ENCODE data around the gene KRI1.
"Not testable (repeated sequence)": the region's sequence is repeated elsewhere in the genome, so short reads cannot be mapped to it uniquely, and the experiment has no call there.

The KRI1 gene

GRCh38 chr19:10552510-10553053, 13.2 kb downstream of the KRI1 start:
- Histone ChIP-seq H3K4me1 (no peaks in the 10 kb centered on the region), H3K36me3 (peaks cover 84% of the 10 kb centered on the region), H3K9me3 (no peaks in the 10 kb centered on the region), H3K27me3 (no peaks in the 10 kb centered on the region), H3K4me3 (ENCODE audit: low read depth, low read length) (no peak overlapping the region)
- DNase-seq = peak; percentile 70
- TF ChIP-seq CTCF (IDR thresholded peaks at IDR 0.05; ENCODE audit: low read depth, low read length) = no peak

- DNase-seq = peak; percentile 35
- H3K27me3 ChIP-seq = no peaks in the 10 kb centered on the region
- H3K9me3 ChIP-seq = no peaks in the 10 kb centered on the region
- peak; percentile 29; the same call in 1 of the 2 replicates for TF ChIP-seq CTCF (IDR thresholded peaks at IDR 0.05; ENCODE audit: low read depth, low read length)
- no peaks in the 10 kb centered on the region for H3K4me1 ChIP-seq
- H3K36me3 ChIP-seq = peaks cover 81% of the 10 kb centered on the region
- no peak overlapping the region for H3K4me3 ChIP-seq (ENCODE audit: low read depth, low read length)
Measured at GRCh38 chr19:10551698-10552301, 14.0 kb downstream of the KRI1 start.

GRCh38 chr19:10551006-10551405, 14.8 kb downstream of the KRI1 start:
- H3K9me3 ChIP-seq; H3K27me3 ChIP-seq; H3K4me1 ChIP-seq; DNase-seq; H3K4me3 ChIP-seq (ENCODE audit: low read depth, low read length): not testable (repeated sequence)
- H3K36me3 ChIP-seq = peaks cover 74% of the 10 kb centered on the region

GRCh38 chr19:10550336-10550735, 15.5 kb downstream of the KRI1 start:
- Histone ChIP-seq H3K9me3 (no peaks in the 10 kb centered on the region), H3K36me3 (peaks cover 69% of the 10 kb centered on the region), H3K27me3 (no peaks in the 10 kb centered on the region), H3K4me3 (ENCODE audit: low read depth, low read length) (no peak overlapping the region), H3K4me1 (no peaks in the 10 kb centered on the region)
- no peak for TF ChIP-seq CTCF (IDR thresholded peaks at IDR 0.05; ENCODE audit: low read depth, low read length)
- no peak for DNase-seq

GRCh38 chr19:10549733-10550132, 16.1 kb downstream of the KRI1 start:
- Histone ChIP-seq H3K4me1 (no peaks in the 10 kb centered on the region), H3K27me3 (no peaks in the 10 kb centered on the region), H3K9me3 (no peaks in the 10 kb centered on the region), H3K36me3 (peaks cover 66% of the 10 kb centered on the region), H3K4me3 (ENCODE audit: low read depth, low read length) (no peak overlapping the region)
- TF ChIP-seq CTCF (IDR thresholded peaks at IDR 0.05; ENCODE audit: low read depth, low read length) = no peak
- no peak for DNase-seq

- no peak for DNase-seq
- no peak for TF ChIP-seq CTCF (IDR thresholded peaks at IDR 0.05; ENCODE audit: low read depth, low read length)
- Histone ChIP-seq H3K9me3 (no peaks in the 10 kb centered on the region), H3K36me3 (peaks cover 56% of the 10 kb centered on the region), H3K27me3 (no peaks in the 10 kb centered on the region), H3K4me3 (ENCODE audit: low read depth, low read length) (no peak overlapping the region), H3K4me1 (no peaks in the 10 kb centered on the region)
Measured at GRCh38 chr19:10548746-10549276, 17.0 kb downstream of the KRI1 start.
